Activated T-helper 2 cell treated with anti-CD3 and anti-CD28 coated beads, Interferon-gamma antibody, Interleukin-2, Interleukin-4, amounts not matched to agents 10 μg/mL and 5 μg/mL and 100 μg/mL, durations not matched to agents 14 hours and 24 hours and 36 hours (primary cell): ENCODE measurements around the gene LDB2. TPM values are rescaled to one million over a fixed set of nuclear protein-coding genes. Genes with fewer than 3 reads are reported as not detected.

Experiments
- DNase-seq: peaks from one replicate; pipeline ENCODE4 v3.0.0; 2021; ENCODE audit warnings: low spot score
- H3K27ac Mint-ChIP-seq: one replicate; pipeline ENCODE4 v1.8.0; 2021; ENCODE audit warnings: mixed read lengths
- H3K27me3 Mint-ChIP-seq: one replicate; pipeline ENCODE4 v1.8.0; 2021; ENCODE audit warnings: low read depth, mixed read lengths
- H3K36me3 Mint-ChIP-seq: one replicate; pipeline ENCODE4 v1.8.0; 2021; ENCODE audit warnings: low read depth, mixed read lengths
- H3K4me1 Mint-ChIP-seq: one replicate; pipeline ENCODE4 v1.8.0; 2021; ENCODE audit warnings: low read depth, mixed read lengths
- H3K4me3 Mint-ChIP-seq: one replicate; pipeline ENCODE4 v1.8.0; 2021; ENCODE audit warnings: low read depth, mild to moderate bottlenecking, moderate library complexity, mixed read lengths
- H3K9me3 Mint-ChIP-seq: one replicate; pipeline ENCODE4 v1.8.0; 2021; ENCODE audit warnings: mixed read lengths
- intact Hi-C: fragments of 100-400 bp; cut with micrococcal nuclease; formaldehyde crosslinking; loops from one replicate; pipeline ENCODE4 v1.15.1; 2023
- total RNA-seq: library from RNA; stranded (reverse); gene quantifications from 2 replicates; pipeline ENCODE4 v1.2.3, GENCODE V29; 2022

LDB2 gene
- total RNA-seq, 1 donor from 2014 or later = not detected

DNA sequence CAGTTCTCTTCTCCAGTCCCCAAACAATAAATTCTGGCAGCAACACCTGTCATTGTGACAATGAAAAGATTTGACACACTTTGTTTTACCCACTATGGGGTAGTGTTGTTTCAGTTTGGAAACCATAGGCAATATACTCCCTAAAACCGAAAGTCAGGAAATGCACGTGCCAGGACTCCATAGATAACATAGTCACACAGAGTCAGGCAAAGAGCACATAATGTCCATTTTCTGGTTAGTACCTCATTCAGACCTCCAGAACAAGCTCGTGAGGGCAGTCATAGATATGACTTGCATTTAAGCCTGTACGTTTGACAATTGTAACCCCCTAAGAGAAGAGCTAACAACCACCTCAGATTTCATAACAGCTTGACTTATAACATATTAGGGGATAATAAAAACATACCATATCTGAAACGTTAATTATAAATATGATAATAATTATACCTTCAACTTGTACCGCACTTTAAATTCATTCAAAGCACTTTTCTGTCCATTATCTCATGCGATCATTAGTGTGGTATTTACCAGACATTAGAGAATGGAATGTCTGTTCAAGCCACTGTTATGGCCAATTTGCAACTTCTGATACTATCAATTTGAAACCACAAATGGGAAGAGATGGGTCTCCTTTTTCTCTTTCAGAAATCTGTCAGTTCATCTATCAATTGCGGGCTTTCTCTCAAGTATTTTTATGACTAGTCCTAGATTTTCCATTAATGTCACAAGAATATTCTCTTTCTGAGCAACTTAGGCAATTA lies 147.4 kb downstream of the LDB2 start:
- Mint-ChIP-seq H3K27me3 (no peaks in the 10 kb centered on the region), H3K36me3 (no peaks in the 10 kb centered on the region), H3K4me3 (no peak overlapping the region), H3K9me3 (no peaks in the 10 kb centered on the region), H3K27ac (no peak overlapping the region), H3K4me1 (no peaks in the 10 kb centered on the region)
- intact Hi-C loops = no loop called here
- no peak for DNase-seq

GRCh38 chr4:16750216-16750615 lies 148.2 kb downstream of the LDB2 start:
- no peak for DNase-seq
- Mint-ChIP-seq H3K27ac (no peak overlapping the region), H3K4me1 (no peaks in the 10 kb centered on the region), H3K36me3 (no peaks in the 10 kb centered on the region), H3K27me3 (no peaks in the 10 kb centered on the region), H3K9me3 (no peaks in the 10 kb centered on the region), H3K4me3 (no peak overlapping the region)
- intact Hi-C loops = no loop called here

- H3K27ac Mint-ChIP-seq = no peak overlapping the region
- no peaks in the 10 kb centered on the region for H3K27me3 Mint-ChIP-seq
- no peaks in the 10 kb centered on the region for H3K4me1 Mint-ChIP-seq
- H3K4me3 Mint-ChIP-seq = no peak overlapping the region
- intact Hi-C loops = no loop called here
- H3K36me3 Mint-ChIP-seq = no peaks in the 10 kb centered on the region
- H3K9me3 Mint-ChIP-seq = no peaks in the 10 kb centered on the region
- DNase-seq = no peak
Measured at GRCh38 chr4:16745887-16746286, 152.6 kb downstream of the LDB2 start.

GRCh38 chr4:16745009-16745635 lies 153.3 kb downstream of the LDB2 start:
- Mint-ChIP-seq H3K36me3 (no peaks in the 10 kb centered on the region), H3K27me3 (no peaks in the 10 kb centered on the region)
- intact Hi-C loops = no loop called here

DNA sequence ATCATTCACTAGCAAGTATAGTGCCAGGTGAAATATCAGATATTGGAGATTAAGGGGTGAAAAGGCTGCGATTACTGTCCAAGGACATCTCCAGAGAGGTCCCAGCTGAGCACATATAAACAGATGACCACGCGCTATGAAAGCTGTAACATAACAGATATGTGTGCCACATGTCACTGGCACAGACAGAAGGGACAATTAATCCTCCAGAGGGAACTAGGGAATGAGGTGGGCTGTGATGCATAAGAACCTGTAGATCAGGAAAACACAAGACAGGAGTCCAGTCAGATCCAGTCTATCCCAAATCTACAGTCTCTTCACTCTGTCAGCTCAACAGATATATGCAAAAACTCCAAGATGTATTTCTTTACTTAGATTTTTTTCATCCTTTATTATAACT lies 157.2 kb downstream of the LDB2 start:
- no peaks in the 10 kb centered on the region for H3K4me1 Mint-ChIP-seq
- DNase-seq = no peak
- intact Hi-C loops = no loop called here
- H3K4me3 Mint-ChIP-seq = no peak overlapping the region
- no peaks in the 10 kb centered on the region for H3K9me3 Mint-ChIP-seq
- H3K36me3 Mint-ChIP-seq = no peaks in the 10 kb centered on the region
- H3K27me3 Mint-ChIP-seq = no peaks in the 10 kb centered on the region
- no peak overlapping the region for H3K27ac Mint-ChIP-seq

More at GRCh38 chr4:16745009-16745635, 153.3 kb downstream of the LDB2 start:
- Mint-ChIP-seq H3K4me1 (no peaks in the 10 kb centered on the region), H3K9me3 (no peaks in the 10 kb centered on the region), H3K27ac (no peak overlapping the region), H3K4me3 (no peak overlapping the region)
- DNase-seq = no peak

DNA sequence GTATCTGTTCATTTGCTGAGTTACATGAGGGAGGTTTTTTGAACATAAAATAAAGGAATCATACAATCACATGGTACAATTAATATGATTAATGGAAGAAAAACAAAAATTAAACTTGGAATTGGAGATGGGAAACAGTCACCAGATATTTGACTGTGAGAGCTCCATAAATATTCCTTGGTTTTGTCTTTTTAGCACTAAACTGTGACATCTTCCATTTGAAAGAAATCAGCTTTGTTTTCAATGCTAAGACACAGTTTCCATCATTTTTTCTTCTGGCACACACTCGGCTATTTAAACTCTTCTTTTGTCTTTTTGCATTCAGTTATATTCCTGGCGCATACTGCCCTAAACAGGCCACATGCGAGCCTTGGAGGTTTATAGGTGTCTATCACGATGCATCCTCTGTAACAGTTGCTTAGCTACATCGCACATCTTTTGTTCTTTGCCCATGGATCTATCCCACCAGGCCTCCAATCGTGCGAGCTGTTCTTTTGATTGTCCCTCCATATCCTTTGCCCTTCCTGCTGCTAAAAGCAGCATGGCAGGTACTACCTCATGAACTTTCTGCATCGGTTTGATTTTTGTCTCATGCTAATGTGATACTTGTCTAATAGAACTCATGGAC lies 158.3 kb downstream of the LDB2 start:
- DNase-seq = no peak
- Mint-ChIP-seq H3K27me3 (no peaks in the 10 kb centered on the region), H3K27ac (no peak overlapping the region), H3K4me3 (no peak overlapping the region), H3K36me3 (no peaks in the 10 kb centered on the region), H3K9me3 (no peaks in the 10 kb centered on the region), H3K4me1 (no peaks in the 10 kb centered on the region)
- intact Hi-C loops = no loop called here

DNA sequence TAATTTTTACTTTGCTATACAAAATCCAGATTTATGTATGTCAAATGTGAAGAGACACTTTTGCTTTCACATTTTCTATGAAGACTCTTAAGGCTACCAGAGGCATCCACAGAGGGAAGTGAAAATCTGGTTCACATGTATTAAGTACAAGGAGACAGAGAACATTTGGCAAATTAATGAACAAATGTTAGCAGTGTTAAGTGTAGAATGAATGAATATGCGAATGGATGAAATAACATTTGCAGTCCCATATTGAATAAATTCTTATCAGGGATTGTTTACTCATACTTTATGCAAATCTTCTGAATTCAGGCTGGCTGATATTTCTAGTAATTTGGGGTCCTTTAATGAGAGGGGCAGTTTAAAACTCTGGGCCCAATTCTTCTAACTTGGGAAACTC lies 159.9 kb downstream of the LDB2 start:
- Mint-ChIP-seq H3K4me1 (no peaks in the 10 kb centered on the region), H3K27ac (no peak overlapping the region), H3K4me3 (no peak overlapping the region)

GRCh38 chr4:16733509-16733908 lies 164.9 kb downstream of the LDB2 start:
- no peak overlapping the region for H3K27ac Mint-ChIP-seq
- intact Hi-C loops = no loop called here
- no peaks in the 10 kb centered on the region for H3K4me1 Mint-ChIP-seq
- H3K9me3 Mint-ChIP-seq = no peaks in the 10 kb centered on the region
- H3K27me3 Mint-ChIP-seq = no peaks in the 10 kb centered on the region
- H3K36me3 Mint-ChIP-seq = no peaks in the 10 kb centered on the region
- no peak for DNase-seq
- no peak overlapping the region for H3K4me3 Mint-ChIP-seq

More for the DNA sequence above, 159.9 kb downstream of the LDB2 start:
- Mint-ChIP-seq H3K36me3 (no peaks in the 10 kb centered on the region), H3K9me3 (no peaks in the 10 kb centered on the region), H3K27me3 (no peaks in the 10 kb centered on the region)
- no peak for DNase-seq
- intact Hi-C loops = no loop called here

GRCh38 chr4:16732741-16733140 lies 165.7 kb downstream of the LDB2 start:
- Mint-ChIP-seq H3K27ac (no peak overlapping the region), H3K9me3 (no peaks in the 10 kb centered on the region)
- intact Hi-C loops = no loop called here

DNA sequence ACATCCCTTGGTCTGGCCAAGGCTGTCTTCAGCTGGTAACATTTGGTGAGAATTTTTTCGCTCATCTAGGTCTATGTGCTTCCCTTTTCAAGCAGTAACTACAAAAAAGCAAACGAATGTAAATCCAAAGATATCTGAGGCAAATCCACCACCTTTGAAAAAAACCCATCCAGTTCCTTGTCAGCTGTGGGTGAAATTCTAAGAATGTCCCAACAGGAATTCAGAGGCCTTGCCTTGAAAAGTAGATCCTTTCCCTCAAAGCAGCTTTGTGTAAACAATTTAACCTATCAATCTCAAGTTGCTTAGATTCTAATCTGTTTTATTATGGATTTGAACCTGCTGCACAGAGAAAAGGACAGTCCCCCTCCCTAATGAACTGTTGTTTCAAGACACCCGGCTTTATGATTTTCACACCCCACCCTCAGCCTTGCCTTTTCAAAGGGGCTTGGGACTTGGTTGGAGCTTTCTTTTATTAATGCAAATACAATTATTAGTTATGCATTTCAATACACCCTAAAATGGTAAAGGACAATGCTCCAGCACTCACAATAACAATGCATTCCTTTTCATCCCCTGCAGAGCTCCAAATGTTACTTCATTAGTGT lies 166.6 kb downstream of the LDB2 start:
- Mint-ChIP-seq H3K4me3 (no peak overlapping the region), H3K9me3 (no peaks in the 10 kb centered on the region), H3K36me3 (no peaks in the 10 kb centered on the region), H3K4me1 (no peaks in the 10 kb centered on the region), H3K27ac (no peak overlapping the region), H3K27me3 (no peaks in the 10 kb centered on the region)
- intact Hi-C loops = no loop called here
- DNase-seq = no peak

More at GRCh38 chr4:16732741-16733140, 165.7 kb downstream of the LDB2 start:
- no peaks in the 10 kb centered on the region for H3K27me3 Mint-ChIP-seq
- H3K4me1 Mint-ChIP-seq = no peaks in the 10 kb centered on the region
- H3K4me3 Mint-ChIP-seq = no peak overlapping the region
- DNase-seq = no peak
- no peaks in the 10 kb centered on the region for H3K36me3 Mint-ChIP-seq

DNA sequence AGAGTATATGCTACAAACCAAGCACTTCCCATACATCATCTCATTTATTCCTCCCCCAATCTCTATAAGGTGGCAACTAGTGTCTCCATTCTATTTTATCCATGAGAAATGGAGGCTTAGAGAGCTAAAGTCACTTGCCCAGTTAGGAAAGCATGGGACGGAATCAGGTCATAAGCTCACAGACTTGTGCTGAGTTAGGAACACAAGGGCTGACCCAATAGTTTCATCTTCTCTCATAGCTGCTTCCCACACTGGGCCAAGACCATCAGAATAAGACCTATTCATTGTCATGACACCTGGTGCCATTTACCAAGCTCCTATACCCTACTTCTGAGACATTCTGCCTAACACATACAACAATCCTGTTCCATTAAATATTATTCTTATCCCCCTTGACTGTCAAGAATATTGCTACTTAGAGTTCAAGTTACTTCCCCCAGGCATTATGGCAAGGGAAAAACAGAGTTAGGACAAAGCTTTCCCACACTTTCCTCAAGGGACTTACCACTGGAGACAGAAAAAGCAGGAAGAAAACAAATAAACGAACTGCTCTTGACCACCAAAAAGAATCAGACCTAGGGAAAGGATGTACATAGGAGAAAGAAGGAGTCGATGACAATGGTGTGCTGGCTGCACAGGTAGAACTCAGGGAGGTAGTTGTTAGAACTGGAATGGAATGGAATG lies 167.8 kb downstream of the LDB2 start:
- Mint-ChIP-seq H3K27ac (no peak overlapping the region), H3K4me1 (no peaks in the 10 kb centered on the region), H3K27me3 (no peaks in the 10 kb centered on the region), H3K9me3 (no peaks in the 10 kb centered on the region), H3K4me3 (no peak overlapping the region), H3K36me3 (no peaks in the 10 kb centered on the region)
- no peak for DNase-seq
- intact Hi-C loops = no loop called here

- no peak overlapping the region for H3K4me3 Mint-ChIP-seq
- no peaks in the 10 kb centered on the region for H3K36me3 Mint-ChIP-seq
- H3K4me1 Mint-ChIP-seq = no peaks in the 10 kb centered on the region
- no peaks in the 10 kb centered on the region for H3K9me3 Mint-ChIP-seq
- no peaks in the 10 kb centered on the region for H3K27me3 Mint-ChIP-seq
- no peak overlapping the region for H3K27ac Mint-ChIP-seq
- intact Hi-C loops = no loop called here
- no peak for DNase-seq
Measured at GRCh38 chr4:16729336-16729735, 169.1 kb downstream of the LDB2 start.
